HG02852 (cell line): Measurements from ENCODE around the gene MCM3AP.

Experiments used
- ATAC-seq: cut with Tn5 transposase; IDR thresholded peaks from one replicate; pipeline ENCODE4 v1.9.1; 2021; ENCODE audit warnings: mild to moderate bottlenecking, moderate library complexity; ENCODE audit not compliant: unreplicated experiment

MCM3AP gene

GRCh38 chr21:46189213-46189958 lies 96.0 kb downstream of the MCM3AP start:
- ATAC-seq: no peak

DNA sequence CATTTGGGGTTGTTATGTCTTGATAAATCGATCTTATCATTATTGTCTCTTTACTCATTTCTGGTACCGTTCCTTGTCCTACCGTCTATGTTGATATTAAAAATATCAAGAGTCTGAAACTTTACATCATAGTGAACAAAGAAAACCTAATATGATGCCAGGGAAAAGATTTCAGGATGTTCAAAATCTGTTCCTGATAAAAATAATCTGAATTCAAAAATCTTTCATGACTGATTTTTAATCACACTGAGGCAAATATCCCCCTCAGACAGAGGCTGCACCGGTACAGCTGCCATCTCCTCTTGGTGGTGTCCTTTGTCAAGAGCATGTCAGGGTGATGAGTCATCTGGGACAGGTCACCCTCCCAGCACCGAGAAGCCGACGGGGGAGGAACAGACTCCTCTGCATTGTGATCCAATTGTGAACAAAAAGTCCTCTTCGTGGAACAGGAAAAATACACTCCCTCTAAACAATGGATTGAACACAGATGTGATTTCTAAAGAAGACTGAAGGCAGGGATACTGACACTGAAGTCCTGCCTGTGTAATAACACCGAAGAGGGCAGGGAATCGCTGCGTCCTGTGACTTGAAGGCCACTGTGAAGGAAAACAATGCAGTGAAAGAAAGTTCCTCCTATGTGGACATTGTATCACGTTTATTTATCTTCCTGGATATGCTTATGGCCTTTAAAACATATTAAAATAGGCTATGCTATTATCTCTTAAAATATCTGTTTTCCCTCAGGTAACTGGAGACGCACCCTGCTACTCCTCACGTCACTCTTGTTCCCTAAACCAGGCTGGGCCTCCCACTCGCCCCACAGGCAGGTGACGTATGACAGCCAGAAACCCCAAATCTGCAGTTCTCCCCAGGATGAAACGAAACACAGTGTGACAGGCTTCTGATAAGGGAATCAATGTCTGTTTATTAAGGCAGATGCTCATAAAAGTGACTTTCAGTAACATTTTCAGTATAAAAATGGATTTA lies 96.9 kb downstream of the MCM3AP start:
- ATAC-seq: no peak

DNA sequence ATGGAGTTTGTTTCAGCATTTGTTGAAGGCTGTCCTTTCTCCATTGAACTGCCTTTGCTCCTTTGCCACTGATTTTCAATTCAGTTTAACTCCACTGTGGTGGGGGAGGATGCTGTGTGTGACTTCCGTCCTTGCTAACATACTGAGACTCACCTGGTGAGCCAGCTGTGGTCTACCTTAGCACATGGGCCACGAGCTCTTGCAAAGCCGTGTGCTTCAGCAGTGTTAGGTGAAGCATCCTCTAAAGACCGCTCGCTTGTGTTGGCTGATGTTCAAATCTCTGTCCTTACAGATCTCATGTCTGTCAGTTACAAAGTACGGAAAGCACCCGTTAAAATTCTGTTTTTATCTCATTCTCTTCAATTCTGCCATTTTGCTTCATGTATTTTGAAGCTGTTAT lies 97.6 kb downstream of the MCM3AP start:
- no peak for ATAC-seq

DNA sequence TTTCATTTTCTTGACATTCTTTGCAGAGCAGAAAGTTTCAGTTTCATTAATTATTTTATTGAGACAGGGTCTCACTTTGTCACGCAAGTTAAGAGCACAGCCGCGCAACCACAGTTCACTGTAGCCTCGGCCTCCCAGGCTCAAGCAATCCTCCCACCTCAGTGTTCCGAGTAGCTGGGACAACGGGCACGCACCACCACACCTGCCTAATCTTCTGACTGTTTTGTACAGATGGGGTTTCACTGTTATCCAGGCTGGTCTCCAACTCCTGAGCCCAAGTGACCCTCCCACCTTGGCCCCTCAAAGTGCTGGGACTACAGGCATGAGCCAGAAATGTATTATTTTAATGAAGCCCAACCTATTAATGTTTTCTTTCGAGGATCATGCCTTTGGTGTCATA lies 98.2 kb downstream of the MCM3AP start:
- ATAC-seq: no peak

GRCh38 chr21:46185716-46186115 lies 99.7 kb downstream of the MCM3AP start:
- ATAC-seq: no peak
